Measurements from ENCODE around the gene CHST8.

The CHST8 gene

GRCh38 chr19:33749016-33749415 is 127.3 kb downstream of the CHST8 start:
- no peak for DNase-seq

DNA sequence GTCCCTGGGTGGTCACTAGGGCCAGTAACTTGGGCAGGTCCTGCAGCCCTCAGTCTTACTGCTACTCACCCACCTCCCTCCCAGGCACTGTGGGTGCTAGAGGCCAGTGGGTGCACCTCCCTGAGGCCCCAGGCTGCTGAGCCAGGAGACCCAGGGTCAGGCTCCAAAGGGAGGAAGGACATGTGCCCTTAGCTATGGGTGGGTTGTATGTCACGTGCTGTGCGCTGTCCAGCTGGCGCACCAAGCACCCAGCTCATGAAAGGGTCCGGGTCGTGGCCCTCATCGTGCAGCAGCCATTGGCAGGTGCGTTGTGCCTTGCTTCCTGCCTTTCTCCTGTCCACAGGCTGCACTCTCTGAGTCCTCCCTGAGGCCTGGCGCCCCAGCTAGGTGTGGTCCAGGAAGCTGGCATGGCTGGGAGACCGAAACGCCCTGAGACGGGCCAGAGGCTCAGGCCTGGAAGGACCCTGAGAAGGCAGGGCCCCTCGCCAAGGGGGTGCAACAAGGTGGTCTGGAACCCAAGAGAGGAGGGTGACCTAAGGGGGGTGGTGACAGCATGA is 127.9 kb downstream of the CHST8 start:
- no peak for DNase-seq

DNA sequence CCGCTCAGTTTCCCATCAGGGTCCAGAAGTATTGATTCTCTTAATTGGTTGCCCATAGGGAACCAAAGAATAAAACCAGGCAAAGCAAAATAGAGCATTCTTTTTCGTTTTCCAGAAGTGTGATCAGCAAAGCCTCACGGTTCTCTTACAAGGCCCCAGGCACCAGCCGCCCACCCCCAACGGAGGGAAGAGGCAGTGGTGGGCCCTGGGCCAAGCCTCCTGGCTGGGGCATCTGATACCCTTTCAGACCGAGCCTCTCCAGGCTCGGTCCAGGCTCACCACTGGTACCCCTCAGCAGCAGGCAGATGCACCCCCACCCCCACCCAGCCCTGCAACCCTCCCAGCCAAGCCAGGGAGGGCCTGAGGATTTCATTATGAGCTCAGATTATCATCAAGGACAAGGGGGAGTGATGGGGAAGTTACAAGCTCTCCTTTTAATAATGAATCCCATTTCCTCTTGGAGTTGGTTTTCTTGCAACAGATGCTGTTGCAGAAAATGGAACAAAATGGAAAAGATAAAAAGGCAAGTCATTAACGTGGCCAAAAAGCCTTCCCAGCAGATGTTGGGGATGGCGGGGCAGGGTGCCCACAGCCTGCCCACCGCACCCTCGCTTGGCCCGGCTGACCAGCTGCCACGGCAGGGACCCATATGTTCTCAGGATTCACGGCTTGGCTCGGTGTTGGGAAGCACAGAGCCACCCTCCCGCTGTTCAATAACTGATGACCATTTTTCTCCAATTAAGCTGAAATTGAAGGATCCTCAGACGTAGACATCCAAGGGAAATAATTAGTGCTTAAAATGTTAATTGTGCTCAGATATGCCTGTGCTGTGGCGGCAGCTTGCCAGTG is 129.1 kb downstream of the CHST8 start:
- no peak for DNase-seq

DNA sequence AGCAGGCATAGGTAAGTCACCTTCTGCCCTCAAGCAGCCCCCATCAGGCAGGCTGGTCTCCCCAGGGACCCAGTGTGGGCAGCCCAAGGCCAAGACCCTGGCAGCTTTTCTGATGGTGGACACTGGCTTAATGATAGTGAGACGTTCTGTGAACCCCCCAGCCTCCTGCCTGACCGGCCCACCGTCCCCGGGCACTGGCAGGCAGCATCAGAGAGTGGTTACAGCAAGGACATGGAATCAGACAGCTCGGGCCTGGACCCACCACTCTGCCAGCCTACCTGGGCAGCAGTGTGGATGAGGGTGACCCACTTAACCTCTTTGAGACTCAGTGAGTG is 129.7 kb downstream of the CHST8 start:
- DNase-seq, result no peak

GRCh38 chr19:33752018-33752800 is 130.5 kb downstream of the CHST8 start:
- no peak for DNase-seq

GRCh38 chr19:33752945-33753344 is 131.2 kb downstream of the CHST8 start:
- DNase-seq, result no peak

DNA sequence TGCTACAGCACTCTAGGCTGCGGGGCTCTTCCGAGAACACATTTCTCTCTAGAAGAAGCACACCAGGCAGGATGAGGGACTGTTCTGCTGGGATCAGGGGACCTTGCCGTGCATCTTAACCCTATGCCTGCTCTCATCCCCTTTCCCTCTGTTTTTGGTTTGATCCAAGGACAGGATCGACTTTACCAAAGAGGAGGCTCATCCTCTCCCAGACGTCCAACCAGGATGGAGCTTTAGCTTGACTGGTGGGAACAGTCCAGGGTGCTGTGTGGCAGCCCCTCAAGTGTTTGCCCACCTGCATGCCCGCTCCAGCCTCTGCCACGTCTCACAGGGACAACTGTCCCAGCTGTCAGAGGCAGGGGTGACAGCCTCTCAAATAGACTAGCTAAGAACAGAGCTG is 132.6 kb downstream of the CHST8 start:
- DNase-seq, result no peak

GRCh38 chr19:33755099-33756035 is 133.6 kb downstream of the CHST8 start:
- DNase-seq, result no peak

DNA sequence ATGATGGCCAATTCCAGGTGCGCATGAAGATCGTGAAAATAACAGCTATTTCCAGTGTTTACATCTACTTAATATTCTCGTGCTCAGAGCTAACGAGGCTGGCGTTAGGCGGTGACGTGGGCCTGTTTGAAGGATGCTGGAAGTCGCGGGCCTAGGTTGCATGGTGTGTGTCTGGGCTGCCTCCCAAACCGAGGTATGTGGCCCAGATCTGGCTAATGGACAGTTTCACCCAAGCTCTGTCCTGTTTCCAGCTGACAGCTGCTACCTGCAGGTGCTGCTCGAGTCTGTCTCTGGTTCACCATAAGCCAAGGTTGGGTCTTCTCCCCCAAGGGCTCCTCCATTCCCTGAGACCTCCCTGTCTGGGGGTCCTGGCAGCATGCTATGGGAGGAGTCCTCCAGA is 134.4 kb downstream of the CHST8 start:
- no peak for DNase-seq

- no peak for DNase-seq
These were observed 136.8 kb downstream of the CHST8 start for GRCh38 chr19:33758541-33759013.

DNA sequence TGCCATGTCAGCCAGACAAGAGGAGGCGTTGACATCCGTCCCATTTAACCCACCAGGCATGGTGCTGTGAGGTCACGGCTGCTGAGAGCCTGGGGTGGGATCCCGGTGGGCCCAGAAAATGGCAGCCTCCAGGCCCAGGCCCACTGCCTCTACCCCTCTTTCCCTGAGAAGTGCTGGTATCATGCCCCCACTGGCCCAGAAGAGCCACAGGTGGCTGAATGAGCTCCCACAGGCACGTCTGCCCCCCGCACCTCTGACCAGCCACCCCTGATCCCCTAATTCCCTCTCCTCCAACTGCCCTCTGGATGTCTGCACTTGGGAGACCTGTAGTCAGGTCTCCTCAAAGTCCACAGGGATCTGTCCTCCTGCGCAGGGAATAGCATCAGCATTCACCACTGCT is 137.6 kb downstream of the CHST8 start:
- DNase-seq, result no peak

GRCh38 chr19:33763633-33764371 is 142.0 kb downstream of the CHST8 start:
- no peak for DNase-seq

GRCh38 chr19:33766623-33767022 is 144.9 kb downstream of the CHST8 start:
- no peak for DNase-seq

- no peak for DNase-seq
These were observed 146.2 kb downstream of the CHST8 start for GRCh38 chr19:33767898-33768413.

DNA sequence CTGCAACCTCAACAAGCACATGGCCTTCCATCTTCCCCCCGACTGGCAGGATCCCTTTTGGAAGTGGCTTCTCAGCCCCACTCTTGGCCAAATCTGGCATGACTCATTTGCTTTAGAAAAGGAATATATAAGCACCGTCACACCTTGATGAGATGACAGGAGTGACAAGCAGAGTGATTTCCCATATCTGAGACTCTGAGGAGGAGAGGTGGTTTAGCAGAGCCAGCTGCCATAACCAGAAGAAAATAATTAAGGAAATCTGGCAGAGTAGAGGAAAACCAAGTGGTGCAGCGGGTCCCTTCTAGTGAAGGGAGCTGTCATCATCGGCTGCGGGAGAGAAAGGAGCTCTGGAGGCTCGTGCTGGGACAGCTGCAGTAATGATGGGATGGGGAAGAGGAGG is 147.5 kb downstream of the CHST8 start:
- no peak for DNase-seq

GRCh38 chr19:33770107-33770506 is 148.4 kb downstream of the CHST8 start:
- no peak for DNase-seq

DNA sequence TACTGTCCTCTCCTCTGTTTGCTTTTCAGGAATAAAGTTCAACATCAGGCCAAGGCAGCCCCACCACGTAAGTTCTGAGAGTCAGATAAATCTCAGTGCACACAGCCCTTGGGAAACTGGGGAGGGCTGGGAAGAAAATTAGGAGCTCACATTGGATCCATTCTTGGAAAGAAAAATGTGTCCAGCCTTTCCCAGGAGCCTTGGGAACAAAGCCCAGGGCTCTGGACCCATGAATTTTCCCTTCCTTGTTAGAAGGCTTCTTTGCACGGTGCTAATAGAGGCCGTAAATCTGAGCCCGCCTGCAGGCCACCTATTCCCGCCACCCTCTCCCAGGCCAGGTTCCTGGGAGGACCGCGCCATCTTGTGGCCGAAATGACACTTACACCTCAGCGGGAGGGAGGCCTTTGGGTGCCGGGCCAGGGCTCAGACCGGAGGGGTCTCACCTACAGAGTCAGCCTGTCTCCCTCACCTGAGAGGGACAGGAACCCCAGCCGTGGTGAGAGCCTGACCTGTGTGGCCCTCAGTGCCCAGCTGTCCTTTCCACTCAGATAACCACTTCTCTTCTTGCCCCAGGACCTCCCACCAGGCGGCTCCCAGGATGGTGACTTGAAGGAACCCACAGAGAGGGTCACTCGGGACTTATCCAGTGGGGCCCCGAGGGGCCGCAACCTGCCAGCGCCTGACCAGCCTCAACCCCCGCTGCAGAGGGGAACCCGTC is 149.8 kb downstream of the CHST8 start:
- peak; percentile 69 for DNase-seq

DNA sequence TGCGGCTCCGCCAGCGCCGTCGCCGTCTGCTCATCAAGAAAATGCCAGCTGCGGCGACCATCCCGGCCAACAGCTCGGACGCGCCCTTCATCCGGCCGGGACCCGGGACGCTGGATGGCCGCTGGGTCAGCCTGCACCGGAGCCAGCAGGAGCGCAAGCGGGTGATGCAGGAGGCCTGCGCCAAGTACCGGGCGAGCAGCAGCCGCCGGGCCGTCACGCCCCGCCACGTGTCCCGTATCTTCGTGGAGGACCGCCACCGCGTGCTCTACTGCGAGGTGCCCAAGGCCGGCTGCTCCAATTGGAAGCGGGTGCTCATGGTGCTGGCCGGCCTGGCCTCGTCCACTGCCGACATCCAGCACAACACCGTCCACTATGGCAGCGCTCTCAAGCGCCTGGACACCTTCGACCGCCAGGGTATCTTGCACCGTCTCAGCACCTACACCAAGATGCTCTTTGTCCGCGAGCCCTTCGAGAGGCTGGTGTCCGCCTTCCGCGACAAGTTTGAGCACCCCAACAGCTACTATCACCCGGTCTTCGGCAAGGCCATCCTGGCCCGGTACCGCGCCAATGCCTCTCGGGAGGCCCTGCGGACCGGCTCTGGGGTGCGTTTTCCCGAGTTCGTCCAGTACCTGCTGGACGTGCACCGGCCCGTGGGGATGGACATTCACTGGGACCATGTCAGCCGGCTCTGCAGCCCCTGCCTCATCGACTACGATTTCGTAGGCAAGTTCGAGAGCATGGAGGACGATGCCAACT is 150.5 kb downstream of the CHST8 start:
- DNase-seq, result no peak

DNA sequence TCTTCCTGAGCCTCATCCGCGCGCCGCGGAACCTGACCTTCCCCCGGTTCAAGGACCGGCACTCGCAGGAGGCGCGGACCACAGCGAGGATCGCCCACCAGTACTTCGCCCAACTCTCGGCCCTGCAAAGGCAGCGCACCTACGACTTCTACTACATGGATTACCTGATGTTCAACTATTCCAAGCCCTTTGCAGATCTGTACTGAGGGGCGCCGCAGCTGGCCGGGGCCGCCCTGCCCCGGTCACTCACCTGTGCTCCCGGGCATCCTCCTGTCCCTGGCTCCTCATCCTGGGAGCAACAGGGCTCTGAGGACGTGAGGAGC is 151.1 kb downstream of the CHST8 start:
- DNase-seq, result no peak
